Stimulated activated CD4-positive, alpha-beta T cell treated with anti-CD3 and anti-CD28 coated beads, Interleukin-2, amount 100 ng/mL, for 4 hours (primary cell): ENCODE data around the gene RRM2.
"Not testable (repeated sequence)": the region's sequence is repeated elsewhere in the genome, so short reads cannot be mapped to it uniquely, and the experiment has no call there.

Experiments
- DNase-seq: peaks from one replicate; pipeline ENCODE4 v3.0.0-alpha.2; 2020; ENCODE audit warnings: low read depth

The RRM2 gene

GRCh38 chr2:10132596-10132995 lies 10.1 kb downstream of the RRM2 start:
- no peak for DNase-seq

DNA sequence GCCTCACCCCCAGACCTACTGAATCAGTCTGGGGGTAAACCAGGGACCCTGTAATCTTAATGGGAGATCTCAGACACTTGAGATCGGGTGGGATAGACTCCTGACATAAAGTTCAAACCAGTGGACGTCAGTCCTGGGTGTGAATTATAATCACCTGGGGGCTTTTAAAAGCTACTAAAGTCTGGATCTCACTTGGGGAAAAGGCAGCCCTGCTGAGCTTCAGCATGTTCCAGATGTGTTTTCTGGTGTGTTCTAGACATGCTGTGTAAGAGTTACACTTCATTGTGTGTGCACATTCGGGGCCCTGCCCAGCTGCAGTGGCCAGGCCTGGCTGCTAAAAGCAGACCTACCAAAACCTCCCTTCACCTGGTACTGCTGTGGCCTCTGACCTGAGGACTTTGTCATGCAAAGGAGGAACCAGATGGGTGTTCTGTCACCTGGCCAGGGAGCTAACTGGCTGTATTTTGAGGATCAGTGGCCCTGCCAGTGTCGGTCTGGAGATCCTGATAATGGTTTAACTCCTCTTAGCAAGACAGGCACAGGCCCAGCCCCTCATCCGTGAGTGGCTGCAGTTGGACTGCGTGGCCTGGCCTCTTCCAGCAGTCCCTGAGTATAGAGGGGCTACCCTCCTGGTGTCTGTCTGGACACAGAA lies 10.6 kb downstream of the RRM2 start:
- no peak for DNase-seq

DNA sequence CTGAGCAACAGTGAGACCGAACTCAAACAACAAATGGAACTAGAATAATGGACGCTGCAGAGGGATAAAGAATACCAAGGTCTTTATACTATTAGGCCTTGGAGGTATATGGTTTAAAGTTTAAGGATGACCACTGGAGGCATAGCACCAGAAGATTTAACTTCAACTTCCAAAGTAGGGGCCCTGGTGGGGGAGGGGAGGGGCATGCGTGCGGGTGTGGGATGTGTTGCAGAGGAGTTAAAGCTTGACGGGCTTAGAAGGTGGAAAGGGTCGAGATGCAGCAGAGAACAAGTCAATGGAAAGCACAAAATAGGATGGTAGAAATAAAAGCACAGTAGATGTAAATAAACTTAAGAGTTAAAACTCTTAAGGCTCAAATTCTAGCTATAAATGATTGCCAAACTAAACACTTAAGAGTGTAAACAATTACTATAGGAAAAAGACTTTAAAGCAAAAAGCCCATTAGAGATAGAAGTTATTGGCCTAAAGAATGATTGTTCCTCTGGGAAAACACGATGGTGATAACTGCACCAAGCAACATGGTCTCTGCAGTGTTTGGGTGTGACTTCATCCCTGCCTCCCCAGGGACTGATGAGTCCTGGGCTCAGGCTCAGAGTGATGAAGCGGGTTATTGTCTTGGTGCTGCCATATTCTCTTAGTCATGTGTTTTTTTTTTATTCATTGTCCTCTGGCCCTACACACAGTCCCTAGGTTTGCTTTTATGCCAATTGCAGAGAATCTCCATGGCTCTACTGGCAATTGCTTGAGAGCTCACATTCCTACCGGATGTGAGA lies 13.0 kb downstream of the RRM2 start:
- DNase-seq: no peak

DNA sequence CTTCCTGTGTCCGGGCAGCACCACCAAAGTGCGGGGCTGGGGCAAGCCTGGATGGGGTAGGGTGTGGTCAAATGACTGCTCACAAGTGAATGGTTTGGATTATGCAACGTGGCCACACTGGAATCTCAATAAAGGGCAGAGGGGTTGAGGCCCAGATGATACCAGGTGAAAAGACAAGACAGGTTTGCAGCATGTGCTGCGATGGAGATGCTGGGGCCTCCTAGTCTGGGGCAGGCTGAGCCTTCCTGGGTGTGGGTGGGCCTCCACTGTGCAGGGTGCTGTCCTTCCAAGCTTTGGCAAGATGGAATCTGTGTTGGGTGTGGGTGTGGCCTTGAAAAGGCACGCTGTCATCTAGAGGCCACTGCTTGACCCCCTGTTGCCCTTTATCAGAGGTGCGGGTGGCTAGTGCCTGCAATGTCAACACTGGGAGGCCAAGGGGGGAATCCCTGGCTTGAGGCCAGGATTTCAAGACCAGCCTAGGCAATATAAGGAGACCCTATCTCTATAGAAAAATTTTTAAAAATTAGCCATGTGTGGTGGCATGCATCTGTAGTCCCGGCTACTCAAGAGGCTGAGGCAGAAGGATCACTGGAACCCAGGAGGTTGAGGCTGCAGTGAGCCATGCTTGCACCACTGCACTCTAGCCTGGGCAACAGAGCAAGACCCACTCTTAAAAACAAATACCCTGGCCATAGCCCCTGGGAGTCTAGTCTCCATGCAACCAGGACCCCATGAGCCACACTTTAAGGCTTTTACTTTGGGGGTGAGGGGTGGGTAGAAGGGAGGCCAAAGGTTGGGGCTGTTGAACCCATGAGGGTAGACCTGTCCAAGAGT lies 13.8 kb downstream of the RRM2 start:
- no peak for DNase-seq

GRCh38 chr2:10137053-10137843 lies 14.7 kb downstream of the RRM2 start:
- DNase-seq: no peak

GRCh38 chr2:10139536-10139935 lies 17.0 kb downstream of the RRM2 start:
- no peak for DNase-seq

DNA sequence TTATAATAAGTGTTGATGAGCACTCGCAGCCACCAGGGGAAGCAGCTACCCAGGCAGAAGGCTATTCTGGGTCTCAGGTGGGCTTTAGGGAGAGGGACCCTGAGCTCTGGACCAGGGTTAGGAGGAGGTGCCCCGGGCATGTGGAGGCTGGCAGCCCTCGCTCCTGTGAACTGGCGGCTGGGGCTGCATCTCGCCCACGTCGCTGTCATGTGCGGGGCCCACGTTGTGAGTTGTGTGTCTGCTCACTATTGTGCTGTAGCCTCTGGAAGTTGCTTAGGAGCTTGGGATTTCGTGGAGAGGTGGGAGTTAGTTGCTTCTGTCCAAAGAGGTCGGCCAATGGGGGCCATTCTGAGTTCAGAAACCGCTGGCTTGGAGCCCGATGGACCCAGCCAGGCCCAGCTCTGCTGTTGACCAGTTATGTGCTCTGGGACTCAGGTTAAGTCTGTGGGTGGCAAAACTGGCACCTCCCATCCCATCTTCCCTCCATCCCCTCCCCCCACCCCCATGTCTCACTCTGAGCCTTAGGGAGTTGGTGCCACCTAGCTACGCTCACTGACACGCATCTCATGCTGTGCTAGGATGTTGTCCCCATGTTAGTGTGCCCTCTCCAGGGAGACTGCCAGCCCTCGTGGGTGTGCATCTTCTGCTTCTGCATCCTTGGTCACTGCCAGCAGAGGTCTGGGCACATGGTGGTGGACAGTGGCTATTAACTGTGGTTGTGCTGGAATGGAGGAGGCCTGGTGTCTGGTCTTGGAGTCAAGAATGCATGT lies 18.5 kb downstream of the RRM2 start:
- DNase-seq: no peak

DNA sequence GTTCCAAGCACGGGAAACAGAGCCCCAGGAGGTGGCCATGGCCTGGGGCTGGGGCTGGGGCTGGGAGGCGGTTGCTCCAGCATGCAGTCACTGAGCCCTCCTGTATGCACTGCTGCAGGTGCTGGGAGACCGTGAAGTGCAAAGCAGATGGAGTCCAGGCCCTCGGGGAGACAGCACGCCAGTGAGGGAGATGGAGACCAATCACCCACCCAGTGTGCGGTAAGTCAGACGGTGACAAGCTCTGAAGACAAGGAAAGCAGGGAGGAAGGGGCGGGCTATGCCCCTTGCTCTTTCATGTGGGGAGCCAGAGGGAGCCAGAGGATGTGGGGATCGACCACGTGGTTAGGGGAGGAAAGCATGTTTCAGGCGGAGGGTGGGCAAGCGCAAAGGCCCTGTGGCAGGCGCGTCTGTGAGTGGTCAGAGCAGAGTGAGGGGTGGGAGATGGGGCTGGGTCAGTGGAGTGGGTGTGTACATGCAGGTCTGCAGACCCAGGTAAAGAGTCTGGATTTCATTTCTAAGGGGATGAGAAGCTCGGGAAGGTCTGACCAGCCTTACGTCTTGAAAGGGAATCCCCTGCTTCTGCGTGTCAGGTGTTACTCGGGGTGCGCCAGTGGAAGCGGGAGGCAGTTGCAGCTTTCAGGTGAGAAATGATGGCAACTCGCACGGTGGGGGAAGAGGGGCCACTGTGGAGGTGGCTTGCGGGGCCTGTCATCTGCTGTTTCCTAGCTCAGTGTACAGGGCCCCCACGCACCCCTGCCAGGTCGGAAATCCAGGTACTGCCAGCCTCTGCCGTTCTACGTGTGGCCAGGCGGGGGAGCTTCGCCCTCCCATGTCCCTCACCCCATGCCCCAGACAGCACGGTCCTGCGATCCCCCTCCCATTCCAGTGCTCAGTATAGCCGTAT lies 19.4 kb downstream of the RRM2 start:
- DNase-seq: no peak

GRCh38 chr2:10142640-10142965 lies 20.1 kb downstream of the RRM2 start:
- DNase-seq: no peak

- DNase-seq: no peak
Observed at GRCh38 chr2:10144771-10145518, 22.4 kb downstream of the RRM2 start.

- no peak for DNase-seq
Observed at GRCh38 chr2:10145519-10146357, 23.2 kb downstream of the RRM2 start.

DNA sequence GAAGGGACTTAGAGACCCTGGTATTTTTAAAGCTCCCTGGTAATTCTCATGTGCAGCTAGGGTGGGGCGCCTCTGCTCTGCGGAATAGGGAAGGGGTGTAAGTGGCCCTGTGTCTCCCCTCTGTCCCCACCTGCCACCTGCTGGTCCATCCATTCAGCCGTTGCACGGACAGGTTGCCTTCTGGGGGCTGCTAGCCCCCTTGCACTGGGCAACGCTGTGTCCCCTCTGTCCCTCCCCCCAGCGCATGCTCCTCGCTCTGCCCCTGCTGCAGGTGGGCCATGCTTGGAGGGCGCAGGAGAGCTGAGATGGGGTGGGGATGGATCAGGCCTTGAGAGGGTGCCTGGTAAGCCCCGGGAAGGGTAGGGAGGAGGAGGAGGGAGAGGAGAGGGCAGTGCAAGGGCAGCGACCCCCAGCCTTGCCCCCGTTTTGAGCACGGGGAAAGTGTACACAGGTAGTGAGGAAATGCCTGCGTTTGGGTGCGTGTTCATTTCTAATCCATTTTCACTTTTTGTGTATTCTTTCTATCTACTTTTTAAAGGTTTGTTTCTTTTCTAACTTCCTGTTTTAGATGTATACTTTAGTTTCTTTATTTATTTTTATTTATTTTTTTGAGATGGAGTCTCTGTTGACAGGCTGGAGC lies 23.9 kb downstream of the RRM2 start:
- DNase-seq: no peak

DNA sequence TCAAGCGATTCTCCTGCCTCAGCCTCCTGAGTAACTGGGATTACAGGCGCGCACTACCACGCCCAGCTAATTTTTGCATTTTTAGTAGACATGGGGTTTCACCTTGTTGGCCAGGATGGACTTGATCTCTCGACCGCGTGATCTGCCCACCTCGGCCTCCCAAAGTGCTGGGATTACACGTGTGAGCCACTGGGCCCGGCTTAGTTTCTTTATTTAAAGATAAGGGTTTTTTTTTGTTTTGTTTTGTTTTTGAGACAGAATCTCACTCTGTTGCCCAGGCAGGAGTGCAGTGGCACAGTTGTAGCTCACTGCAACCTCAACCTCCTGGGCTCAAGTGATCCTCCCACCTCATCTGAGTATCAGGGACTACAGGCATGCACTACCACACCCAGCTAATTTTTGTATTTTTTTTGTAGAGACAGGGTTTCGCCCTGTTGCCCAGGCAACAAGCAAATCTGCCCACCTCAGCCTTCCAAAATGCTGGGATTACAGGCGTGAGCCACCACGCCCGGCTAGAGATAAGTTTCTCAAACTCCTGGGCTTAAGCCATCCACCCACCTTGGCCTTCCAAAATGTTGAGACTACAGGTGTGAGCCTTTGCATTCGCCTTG lies 24.6 kb downstream of the RRM2 start:
- not testable (repeated sequence) for DNase-seq

GRCh38 chr2:10148268-10148667 lies 25.7 kb downstream of the RRM2 start:
- no peak for DNase-seq

GRCh38 chr2:10149635-10150034 lies 27.1 kb downstream of the RRM2 start:
- no peak for DNase-seq

- no peak for DNase-seq
Observed at GRCh38 chr2:10150436-10150835, 27.9 kb downstream of the RRM2 start.

DNA sequence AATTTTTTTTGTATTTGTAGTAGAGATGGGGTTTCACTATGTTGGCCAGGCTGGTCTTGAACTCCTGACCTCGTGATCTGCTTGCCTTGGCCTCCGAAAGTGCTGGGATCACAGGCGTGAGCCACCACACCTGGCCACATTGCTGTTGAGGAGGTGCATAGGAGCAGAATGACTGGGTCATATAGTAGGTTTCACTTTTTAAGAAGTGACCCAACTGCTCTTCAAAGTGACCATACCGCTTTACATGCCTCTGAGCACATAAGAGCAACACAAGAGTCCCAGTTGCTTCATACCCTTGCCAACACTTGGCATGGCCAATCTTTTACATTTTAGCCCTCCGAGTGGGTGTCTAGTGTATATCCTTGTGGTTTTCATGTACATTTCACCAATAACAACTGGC lies 28.9 kb downstream of the RRM2 start:
- DNase-seq: no peak

DNA sequence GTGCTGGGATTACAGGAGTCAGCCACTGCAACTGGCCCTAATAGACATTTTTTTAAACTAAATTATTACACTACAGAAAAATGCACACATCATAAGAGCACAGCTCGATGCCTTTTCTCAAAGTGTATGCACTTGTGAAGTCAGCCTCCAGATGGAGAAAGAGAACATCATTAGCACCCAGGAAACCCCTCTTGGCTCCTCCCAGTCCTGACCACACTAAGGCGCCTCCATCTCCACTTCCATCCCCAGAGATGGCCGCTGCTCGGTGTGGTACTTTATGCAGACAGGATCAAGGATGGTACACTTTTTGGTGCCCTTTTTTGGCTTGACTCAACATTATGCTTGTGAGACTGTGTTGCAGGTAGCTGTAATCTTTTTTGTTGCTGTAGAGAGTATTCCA lies 34.8 kb downstream of the RRM2 start:
- no peak for DNase-seq
